Duodenal mucosa (tissue), 2 donors: ENCODE data around the gene OR4D9.

Experiments
- H3K27ac ChIP-seq: one replicate; pipeline ENCODE4 v1.7.0; 2013; ENCODE audit warnings: low read depth, low read length
- H3K27me3 ChIP-seq, 2 donors: one replicate each; pipeline ENCODE4 v1.7.0; 2013; ENCODE audit warnings: low read length in 2 of 2, control low read depth in 1 of 2; ENCODE audit not compliant: insufficient read depth in 2 of 2, control insufficient read depth in 1 of 2
- H3K36me3 ChIP-seq, 2 donors: one replicate each; pipeline ENCODE4 v1.7.0; 2013; ENCODE audit warnings: low read length in 2 of 2, control low read depth in 1 of 2; ENCODE audit not compliant: insufficient read depth in 2 of 2, control insufficient read depth in 1 of 2
- H3K4me1 ChIP-seq, 2 donors: one replicate each; pipeline ENCODE4 v1.7.0; 2013; ENCODE audit warnings: low read length in 2 of 2, control low read depth in 1 of 2; ENCODE audit not compliant: insufficient read depth in 2 of 2, control insufficient read depth in 1 of 2
- H3K4me3 ChIP-seq, 2 donors: one replicate each; pipeline ENCODE4 v1.7.0; 2013; ENCODE audit warnings: low read length in 2 of 2, low read depth in 1 of 2
- H3K9ac ChIP-seq, 2 donors: one replicate each; pipeline ENCODE4 v1.7.0; 2013; ENCODE audit warnings: low read length in 2 of 2, low read depth in 1 of 2
- H3K9me3 ChIP-seq, 2 donors: one replicate each; pipeline ENCODE4 v1.7.0; 2013; ENCODE audit warnings: low read length in 2 of 2, control low read depth in 1 of 2; ENCODE audit not compliant: control insufficient read depth in 1 of 2

The OR4D9 gene

GRCh38 chr11:59548309-59548656 lies 36.9 kb downstream of the OR4D9 start:
- H3K9me3 ChIP-seq = no peaks in the 10 kb centered on the region
- H3K9ac ChIP-seq = no peak overlapping the region
- H3K27ac ChIP-seq = no peak overlapping the region
- H3K4me3 ChIP-seq = no peak overlapping the region
- H3K4me1 ChIP-seq = peaks cover 7 to 14% of the 10 kb centered on the region in 2 donors
- no peaks in the 10 kb centered on the region for H3K36me3 ChIP-seq
- H3K27me3 ChIP-seq = no peaks in the 10 kb centered on the region

- Histone ChIP-seq H3K4me1 (peaks cover 7 to 14% of the 10 kb centered on the region in 2 donors), H3K27ac (peak overlapping the region; percentile 6), H3K9ac (peak overlapping the region; percentile 50 to 66), H3K27me3 (no peaks in the 10 kb centered on the region), H3K4me3 (peak overlapping the region; percentile 85 to 86), H3K9me3 (no peaks in the 10 kb centered on the region), H3K36me3 (no peaks in the 10 kb centered on the region)
Observed at GRCh38 chr11:59550368-59550841, 39.1 kb downstream of the OR4D9 start.

- Histone ChIP-seq H3K9ac (peak overlapping the region; percentile 50 to 66), H3K36me3 (no peaks in the 10 kb centered on the region), H3K4me3 (peak overlapping the region; percentile 85 to 86), H3K4me1 (peaks cover 11 to 14% of the 10 kb centered on the region in 2 donors), H3K27ac (peak overlapping the region; percentile 6), H3K9me3 (no peaks in the 10 kb centered on the region), H3K27me3 (peaks cover 0 to 5% of the 10 kb centered on the region in 2 donors)
Observed at GRCh38 chr11:59550842-59551658, 39.7 kb downstream of the OR4D9 start.

GRCh38 chr11:59551659-59552521 lies 40.6 kb downstream of the OR4D9 start:
- peak overlapping the region; percentile 85 to 86 for H3K4me3 ChIP-seq
- no peaks in the 10 kb centered on the region for H3K9me3 ChIP-seq
- H3K9ac ChIP-seq = peak overlapping the region in 1 of 2 donors; percentile 50
- no peak overlapping the region for H3K27ac ChIP-seq
- H3K36me3 ChIP-seq = no peaks in the 10 kb centered on the region
- H3K4me1 ChIP-seq = peaks cover 11 to 14% of the 10 kb centered on the region in 2 donors
- H3K27me3 ChIP-seq = peaks cover 0 to 5% of the 10 kb centered on the region in 2 donors

GRCh38 chr11:59552844-59553243 lies 41.5 kb downstream of the OR4D9 start:
- Histone ChIP-seq H3K36me3 (no peaks in the 10 kb centered on the region), H3K4me1 (peaks cover 11 to 16% of the 10 kb centered on the region in 2 donors), H3K9ac (no peak overlapping the region), H3K27me3 (peaks cover 0 to 5% of the 10 kb centered on the region in 2 donors), H3K27ac (no peak overlapping the region), H3K4me3 (no peak overlapping the region), H3K9me3 (no peaks in the 10 kb centered on the region)

- Histone ChIP-seq H3K27ac (no peak overlapping the region), H3K27me3 (peaks cover 0 to 5% of the 10 kb centered on the region in 2 donors), H3K9me3 (no peaks in the 10 kb centered on the region), H3K36me3 (no peaks in the 10 kb centered on the region), H3K4me1 (peaks cover 11 to 19% of the 10 kb centered on the region in 2 donors), H3K9ac (no peak overlapping the region), H3K4me3 (no peak overlapping the region)
Observed at GRCh38 chr11:59553323-59553722, 42.0 kb downstream of the OR4D9 start.

- Histone ChIP-seq H3K9me3 (no peaks in the 10 kb centered on the region), H3K27ac (no peak overlapping the region), H3K9ac (peak overlapping the region in 1 of 2 donors; percentile 6), H3K4me1 (peaks cover 11 to 13% of the 10 kb centered on the region in 2 donors), H3K27me3 (peaks cover 0 to 5% of the 10 kb centered on the region in 2 donors), H3K36me3 (no peaks in the 10 kb centered on the region), H3K4me3 (peak overlapping the region; percentile 35 to 46)
Observed at GRCh38 chr11:59555601-59556114, 44.3 kb downstream of the OR4D9 start.

- Histone ChIP-seq H3K4me3 (peak overlapping the region; percentile 35 to 46), H3K27ac (no peak overlapping the region), H3K4me1 (peaks cover 5 to 11% of the 10 kb centered on the region in 2 donors), H3K9me3 (no peaks in the 10 kb centered on the region), H3K36me3 (no peaks in the 10 kb centered on the region), H3K27me3 (peaks cover 0 to 5% of the 10 kb centered on the region in 2 donors), H3K9ac (peak overlapping the region in 1 of 2 donors; percentile 6)
Observed at GRCh38 chr11:59556115-59556916, 45.0 kb downstream of the OR4D9 start.

- no peak overlapping the region for H3K27ac ChIP-seq
- H3K4me3 ChIP-seq = peak overlapping the region; percentile 36 to 44
- no peaks in the 10 kb centered on the region for H3K9me3 ChIP-seq
- no peaks in the 10 kb centered on the region for H3K36me3 ChIP-seq
- H3K27me3 ChIP-seq = peaks cover 0 to 5% of the 10 kb centered on the region in 2 donors
- H3K4me1 ChIP-seq = peaks cover 8 to 10% of the 10 kb centered on the region in 2 donors
- no peak overlapping the region for H3K9ac ChIP-seq
Observed at GRCh38 chr11:59556917-59557348, 45.6 kb downstream of the OR4D9 start.
